Caco-2 (cell line): ENCODE results near the gene STUB1. TPM values are rescaled to one million over a fixed set of nuclear protein-coding genes. Genes with fewer than 3 reads are reported as not detected.
"Not testable (repeated sequence)": the region's sequence is repeated elsewhere in the genome, so short reads cannot be mapped to it uniquely, and the experiment has no call there.

Source experiments
- BruUV-seq: library from RNA; stranded (reverse); fragments of 400-500 nt; replicated peaks from 2 replicates; lab custom pipeline; 2021; lab: Mats Ljungman, UMichigan
- CTCF ChIA-PET: fragments of 300-600 bp; sonication (Branson Sonifier 250); formaldehyde crosslinking; loops from one replicate; lab custom pipeline; 2022; ENCODE audit warnings: antibody characterized with exemption; lab: Charles Lee
- POLR2A ChIA-PET: fragments of 300-600 bp; sonication (Branson Sonifier 250); formaldehyde crosslinking; loops from one replicate; lab custom pipeline; 2022; ENCODE audit warnings: antibody characterized with exemption; lab: Charles Lee
- DNase-seq, 2 experiments: peaks; one replicate each; pipeline versions ENCODE4 v3.0.0 to v3.0.0-alpha.2; 2020 to 2022
- H3K27me3 ChIP-seq: replicated peaks from 2 replicates; pipeline ENCODE4 v1.6.0; 2011; ENCODE audit warnings: low read length; ENCODE audit not compliant: control insufficient read depth, insufficient read depth
- H3K36me3 ChIP-seq: 2 replicates; pipeline ENCODE4 v1.5.1; 2011; ENCODE audit warnings: low read length; ENCODE audit not compliant: control insufficient read depth, insufficient read depth
- H3K4me1 ChIP-seq: fragments of 250-450 bp; sonication (Bioruptor Pico); 2 replicates; pipeline ENCODE4 v1.5.1; 2020; ENCODE audit warnings: mild to moderate bottlenecking
- H3K4me3 ChIP-seq: 2 replicates; pipeline ENCODE4 v1.5.1; 2011; ENCODE audit warnings: low read depth, mild to moderate bottlenecking, control low read depth, low read length
- H3K9me3 ChIP-seq: fragments of 250-450 bp; sonication (Bioruptor Pico); 2 replicates; pipeline ENCODE4 v1.5.1; 2020; ENCODE audit warnings: mild to moderate bottlenecking, moderate library complexity
- H3K27ac Mint-ChIP-seq: one replicate; pipeline ENCODE4 v1.8.0; 2022; ENCODE audit warnings: mixed read lengths; ENCODE audit not compliant: unreplicated experiment
- H3K27me3 Mint-ChIP-seq: one replicate; pipeline ENCODE4 v1.8.0; 2022; ENCODE audit warnings: mixed read lengths; ENCODE audit not compliant: insufficient read depth, unreplicated experiment
- H3K36me3 Mint-ChIP-seq: one replicate; pipeline ENCODE4 v1.8.0; 2022; ENCODE audit warnings: mild to moderate bottlenecking, mixed read lengths; ENCODE audit not compliant: insufficient read depth, unreplicated experiment
- H3K4me1 Mint-ChIP-seq: one replicate; pipeline ENCODE4 v1.8.0; 2022; ENCODE audit warnings: low read depth, mixed read lengths; ENCODE audit not compliant: unreplicated experiment
- H3K4me3 Mint-ChIP-seq: one replicate; pipeline ENCODE4 v1.8.0; 2022; ENCODE audit warnings: mild to moderate bottlenecking, moderate library complexity, mixed read lengths; ENCODE audit not compliant: unreplicated experiment
- H3K9me3 Mint-ChIP-seq: one replicate; pipeline ENCODE4 v1.8.0; 2022; ENCODE audit warnings: mixed read lengths; ENCODE audit not compliant: unreplicated experiment
- CTCF ChIP-seq, 2 experiments: fragments of 200-600 bp in 1 of 2; IDR thresholded peaks; 1 replicate in 1 of 2; 2 replicates in 1 of 2; pipeline versions ENCODE4 v1.5.1 to v1.8.0; 2011 to 2022; ENCODE audit warnings: antibody characterized with exemption in 1 of 2, control low read depth in 1 of 2, inconsistent platforms in 1 of 2, low read depth in 1 of 2, low read length in 1 of 2, mild to moderate bottlenecking in 1 of 2, moderate library complexity in 1 of 2; ENCODE audit not compliant: insufficient read depth in 1 of 2, severe bottlenecking in 1 of 2, unreplicated experiment in 1 of 2
- intact Hi-C: fragments of 100-400 bp; cut with micrococcal nuclease; formaldehyde crosslinking; loops from one replicate; pipeline ENCODE4 v1.10.0; 2022; ENCODE audit not compliant: unreplicated experiment
- total RNA-seq: library from RNA; stranded (reverse); gene quantifications from 2 replicates; pipeline ENCODE4 v1.2.3, GENCODE V29; 2022

STUB1 gene
- total RNA-seq, 1 experiment from 2014 or later: 77.8 TPM

- peaks cover 5% of the 10 kb centered on the region for H3K27me3 Mint-ChIP-seq
- H3K36me3 Mint-ChIP-seq: peaks cover 17% of the 10 kb centered on the region
- ChIA-PET CTCF (interaction anchor here (0.6 to 1.6 kb wide), 6 partner anchors 10 to 359 kb away, joined by 3 to 13 read pairs (median 5); partner anchors contain the start of genes ANTKMT and AXIN1), POLR2A (interaction anchor here (0.6 to 1.7 kb wide), 5 partner anchors 9 to 344 kb away, joined by 3 to 6 read pairs (median 3); partner anchors contain the start of genes ANTKMT, CHTF18 and RPUSD1)
- H3K4me1 Mint-ChIP-seq: peaks cover 7% of the 10 kb centered on the region
- Histone ChIP-seq H3K4me3 (no peak overlapping the region), H3K36me3 (no peaks in the 10 kb centered on the region), H3K9me3 (no peaks in the 10 kb centered on the region), H3K4me1 (peaks cover 22% of the 10 kb centered on the region), H3K27me3 (no peaks in the 10 kb centered on the region)
- H3K4me3 Mint-ChIP-seq: no peak overlapping the region
- intact Hi-C loops: loop anchor here (10.0 kb wide), 1 partner anchor 73 kb away; the partner anchor contains the start of genes CHTF18 and RPUSD1
- H3K27ac Mint-ChIP-seq: no peak overlapping the region
- DNase-seq: peak; percentile 75 to 88
- peak; percentile 84 to 89 for TF ChIP-seq CTCF (IDR thresholded peaks at IDR 0.05; ENCODE audit: insufficient read depth in 1 of 2, low read depth in 1 of 2, low read length in 1 of 2, severe bottlenecking in 1 of 2, unreplicated experiment in 1 of 2)
- no TSS peak for BruUV-seq
- no peaks in the 10 kb centered on the region for H3K9me3 Mint-ChIP-seq
Measured at GRCh38 chr16:711548-712320, 31.5 kb downstream of the STUB1 start.

GRCh38 chr16:712740-713250 is 32.6 kb downstream of the STUB1 start:
- H3K9me3 ChIP-seq, H3K9me3 Mint-ChIP-seq, H3K4me3 ChIP-seq, H3K36me3 ChIP-seq, BruUV-seq, H3K27me3 ChIP-seq, H3K4me1 Mint-ChIP-seq, H3K27me3 Mint-ChIP-seq: not testable (repeated sequence)
- Mint-ChIP-seq H3K36me3 (peaks cover 17% of the 10 kb centered on the region), H3K4me3 (peak overlapping the region; percentile 21), H3K27ac (peak overlapping the region; percentile 77)
- peak; percentile 20 to 45 for TF ChIP-seq CTCF (IDR thresholded peaks at IDR 0.05; ENCODE audit: insufficient read depth in 1 of 2, low read depth in 1 of 2, low read length in 1 of 2, severe bottlenecking in 1 of 2, unreplicated experiment in 1 of 2)
- peak; percentile 87 to 88 for DNase-seq
- ChIA-PET CTCF (interaction anchor here (0.6 to 1.6 kb wide), 4 partner anchors 9 to 91 kb away, joined by 3 to 13 read pairs (median 8); partner anchors contain the start of gene ANTKMT), POLR2A (interaction anchor here (0.6 to 1.7 kb wide), 4 partner anchors 8 to 343 kb away, joined by 3 to 6 read pairs (median 3); partner anchors contain the start of genes ANTKMT, CHTF18 and RPUSD1)
- intact Hi-C loops: loop anchor here (10.0 kb wide), 1 partner anchor 72 kb away; the partner anchor contains the start of genes CHTF18 and RPUSD1
- peaks cover 22% of the 10 kb centered on the region for H3K4me1 ChIP-seq

- no peak overlapping the region for H3K4me3 ChIP-seq
- H3K4me1 ChIP-seq: peaks cover 27% of the 10 kb centered on the region
- TF ChIP-seq CTCF (IDR thresholded peaks at IDR 0.05; ENCODE audit: insufficient read depth in 1 of 2, low read depth in 1 of 2, low read length in 1 of 2, severe bottlenecking in 1 of 2, unreplicated experiment in 1 of 2): no peak
- BruUV-seq: no TSS peak
- Mint-ChIP-seq H3K27me3 (no peaks in the 10 kb centered on the region), H3K4me1 (peaks cover 7% of the 10 kb centered on the region), H3K36me3 (peaks cover 17% of the 10 kb centered on the region), H3K9me3 (no peaks in the 10 kb centered on the region), H3K27ac (no peak overlapping the region), H3K4me3 (no peak overlapping the region)
- no peaks in the 10 kb centered on the region for H3K36me3 ChIP-seq
- ChIA-PET CTCF (no interaction called here), POLR2A (no interaction called here)
- H3K9me3 ChIP-seq: no peaks in the 10 kb centered on the region
- no peaks in the 10 kb centered on the region for H3K27me3 ChIP-seq
- intact Hi-C loops: loop anchor here (10.0 kb wide), 1 partner anchor 71 kb away; the partner anchor contains the start of genes CHTF18 and RPUSD1
- DNase-seq: no peak
Measured at GRCh38 chr16:714079-714478, 33.9 kb downstream of the STUB1 start.
